OCI-M2 (cell line): Measurements from ENCODE around the gene KLC1.

Experiments
- DNase-seq: peaks from one replicate; lab custom pipeline; 2025; ENCODE audit not compliant: unreplicated experiment; lab: John Stamatoyannopoulos, UW

KLC1 gene

DNA sequence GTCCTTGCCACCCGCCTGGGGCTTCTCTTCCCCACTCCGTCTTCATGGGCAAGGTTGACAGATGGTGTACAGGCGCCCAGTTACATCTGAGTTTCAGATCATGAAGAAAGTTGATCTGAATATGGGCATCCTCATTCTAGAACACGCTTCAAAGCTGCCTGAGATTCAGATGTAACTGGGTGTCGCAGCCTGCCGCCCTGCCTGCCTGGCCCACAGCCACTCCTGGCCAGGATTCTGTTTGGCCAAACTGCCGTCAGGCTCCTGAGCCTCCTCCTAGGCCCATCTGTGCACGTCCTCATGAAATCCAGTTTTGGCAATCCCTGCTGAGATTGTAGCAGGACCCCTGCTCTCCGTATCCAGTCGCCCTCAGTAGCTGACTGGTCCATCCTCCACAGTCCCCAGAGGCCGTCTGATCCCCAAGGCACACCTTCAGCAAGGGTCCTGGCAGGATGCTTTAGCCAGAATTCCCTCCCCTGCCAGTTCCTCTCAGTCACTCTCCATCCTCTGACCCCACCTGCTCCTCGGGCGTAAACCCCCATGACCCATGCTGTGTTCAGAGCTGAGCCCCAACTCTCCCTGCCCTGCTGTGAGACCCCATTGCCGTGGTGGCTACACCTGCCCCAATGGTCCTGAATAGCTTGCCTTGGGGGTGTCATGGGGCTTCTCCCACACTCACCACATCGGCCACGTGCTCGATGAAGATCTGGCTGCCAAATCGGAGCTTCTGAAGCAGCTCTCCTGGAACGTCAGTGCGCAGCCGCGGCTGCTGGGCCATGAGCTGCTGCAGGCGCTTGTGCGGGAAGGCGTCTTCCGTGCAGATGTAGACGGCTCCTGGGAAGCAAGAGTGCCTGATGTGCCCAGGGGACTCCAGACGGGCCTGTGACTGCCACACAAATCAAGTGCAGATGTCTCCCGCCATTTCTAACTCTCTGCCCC, 73.8 kb downstream of the KLC1 start:
- no peak for DNase-seq

- DNase-seq = no peak
Observed at GRCh38 chr14:103703433-103704385, 74.7 kb downstream of the KLC1 start.

GRCh38 chr14:103704708-103705107, 75.7 kb downstream of the KLC1 start:
- DNase-seq = no peak

DNA sequence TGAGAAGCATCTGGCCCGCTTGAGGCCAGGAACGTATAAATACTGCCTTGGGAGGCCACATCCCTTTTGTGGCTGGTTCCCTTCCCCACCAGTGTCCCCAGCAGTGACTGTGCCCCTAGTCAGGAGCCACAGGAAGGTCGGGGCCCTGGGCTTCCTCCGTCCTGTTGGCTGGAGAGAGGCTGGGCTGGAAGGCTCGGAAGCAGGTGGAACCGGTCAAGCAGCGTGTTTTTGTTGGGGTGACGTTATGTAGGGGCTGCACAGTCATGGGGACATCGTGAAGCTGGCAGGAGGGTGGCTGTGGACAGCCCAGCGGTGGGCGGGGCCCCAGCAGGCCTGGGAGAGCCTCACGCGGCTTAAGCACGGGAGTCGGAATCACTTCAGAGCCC, 76.1 kb downstream of the KLC1 start:
- DNase-seq = no peak

- no peak for DNase-seq
Observed at GRCh38 chr14:103705504-103706284, 76.7 kb downstream of the KLC1 start.

DNA sequence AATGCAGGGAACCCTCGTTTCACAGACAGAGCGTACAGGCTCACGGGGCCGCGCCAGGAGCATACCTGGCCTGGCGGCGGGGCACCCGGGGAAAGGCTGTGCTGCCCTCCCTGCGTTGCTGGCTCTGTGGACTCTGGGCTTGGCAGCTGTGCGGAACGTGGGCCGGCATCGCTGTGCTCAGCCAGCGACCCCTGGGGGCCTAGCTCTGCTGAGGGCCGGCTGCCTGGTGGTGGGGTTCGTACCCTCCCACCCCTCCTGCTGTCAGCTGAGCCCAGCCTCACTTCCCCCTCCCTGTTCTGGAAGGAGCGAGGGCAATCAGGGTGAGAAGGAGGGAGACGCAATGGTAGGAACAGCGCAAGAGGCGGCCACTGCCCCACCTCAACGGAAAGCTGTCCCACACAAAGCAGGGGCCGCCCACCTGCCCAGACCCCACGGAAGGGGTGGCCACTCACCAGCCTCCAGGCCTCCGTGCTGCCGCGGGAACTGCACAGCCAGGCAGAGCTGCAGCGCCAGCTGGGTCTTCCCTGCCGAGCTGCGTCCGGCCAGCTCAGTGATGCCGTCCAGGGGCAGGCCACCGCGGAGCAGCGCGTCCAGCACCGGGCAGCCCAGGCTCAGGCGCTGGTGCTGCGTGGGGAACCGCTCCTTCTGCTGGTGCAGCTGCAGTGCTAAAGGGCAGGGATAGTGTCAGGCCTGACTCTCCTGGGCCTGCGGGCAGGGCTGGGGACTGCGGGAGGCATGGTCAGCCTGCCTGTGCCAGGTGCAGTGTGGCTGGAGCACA, 77.7 kb downstream of the KLC1 start:
- DNase-seq = no peak

DNA sequence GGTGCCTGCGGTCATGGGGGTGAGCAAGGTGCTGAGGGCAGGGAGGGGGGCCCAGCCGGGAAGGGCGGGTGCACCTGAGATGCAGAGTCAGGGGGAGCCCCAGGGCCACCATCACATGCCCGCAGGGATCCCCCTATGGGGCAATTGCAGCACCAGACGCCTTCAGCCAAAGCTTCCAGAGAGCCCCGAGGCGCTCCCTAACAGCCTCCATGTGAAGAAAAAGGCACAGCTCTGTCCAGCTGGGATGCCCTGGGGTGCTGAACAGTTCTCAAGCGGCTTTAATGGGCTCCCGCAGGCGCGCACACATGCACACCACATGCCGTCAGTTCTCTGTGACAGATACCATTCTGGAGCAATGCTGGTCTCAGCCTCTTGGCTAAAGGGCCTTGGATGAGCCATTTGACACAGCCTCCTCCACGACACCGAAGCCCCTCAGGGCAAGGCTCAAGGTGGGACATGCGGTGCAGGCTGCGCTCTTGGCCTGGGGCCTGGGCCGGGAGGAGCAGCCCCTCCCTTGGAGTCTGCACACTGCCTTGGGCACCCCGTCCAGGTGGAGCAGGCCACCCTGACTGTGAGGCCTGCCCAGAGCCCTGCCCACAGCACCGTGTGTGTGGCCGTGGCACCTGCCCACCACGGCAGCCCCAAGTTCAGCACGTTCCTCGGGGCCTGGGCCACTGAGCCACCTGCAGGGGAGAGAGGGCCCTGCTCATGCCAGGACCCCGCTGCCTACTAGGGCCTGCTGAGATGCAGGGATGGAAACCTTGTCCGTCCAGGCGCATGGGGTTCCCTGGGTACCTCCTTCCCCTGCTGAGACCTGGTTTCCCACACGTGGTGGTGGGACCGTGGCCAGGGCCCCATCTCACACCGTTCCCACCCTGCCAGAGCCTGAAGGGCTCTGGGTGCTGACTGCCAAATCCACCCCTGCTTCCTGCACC, 78.6 kb downstream of the KLC1 start:
- DNase-seq = no peak

DNA sequence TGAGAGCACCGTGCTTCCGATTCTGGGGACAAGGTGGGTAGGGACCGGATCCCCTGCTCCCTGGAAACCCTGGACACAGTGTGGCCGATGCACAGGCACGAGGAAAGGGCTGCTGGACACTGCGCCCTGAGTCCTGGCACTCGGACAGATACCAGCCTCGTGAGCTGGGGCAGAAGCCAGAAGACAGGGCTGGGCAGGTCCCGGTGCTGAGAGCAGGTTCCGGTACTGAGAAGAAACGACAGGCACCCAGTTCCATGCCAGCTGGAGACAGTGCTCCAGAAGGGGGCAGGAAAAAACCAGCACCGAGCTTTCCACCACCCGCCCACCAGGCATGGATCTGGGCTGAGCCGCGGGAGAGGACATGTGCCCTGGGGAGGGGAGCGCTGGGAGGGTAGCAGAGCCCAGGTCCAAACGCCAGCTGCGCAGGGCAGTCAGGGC, 79.8 kb downstream of the KLC1 start:
- no peak for DNase-seq

- no peak for DNase-seq
Observed at GRCh38 chr14:103709814-103710213, 80.8 kb downstream of the KLC1 start.

DNA sequence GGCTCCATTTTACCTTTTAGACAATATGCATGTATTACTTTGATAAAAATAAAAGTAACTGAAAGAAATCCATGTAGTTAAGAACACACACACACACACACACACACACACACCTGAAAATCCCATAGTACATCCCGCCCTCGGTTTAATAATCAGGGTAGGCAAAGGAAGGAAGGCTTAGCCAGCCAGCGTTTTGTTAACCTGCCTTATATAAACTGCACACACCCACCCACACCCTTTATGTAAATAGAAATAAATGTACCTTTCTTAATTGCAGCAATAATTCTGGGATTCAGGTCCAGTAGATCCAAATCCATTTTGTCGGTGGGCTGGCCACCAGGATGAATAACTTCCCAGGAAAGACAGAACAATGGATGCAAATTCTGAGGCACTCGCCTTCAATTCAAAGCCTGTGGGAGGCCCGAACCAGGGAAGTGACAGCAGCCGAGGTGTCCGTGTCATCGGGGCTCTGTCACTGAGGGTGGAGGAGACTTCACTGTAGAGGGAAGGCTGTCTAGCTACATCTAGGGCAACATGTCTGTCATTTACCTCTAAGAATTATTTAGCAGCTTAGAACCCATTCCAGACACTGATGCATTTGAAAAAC, 81.9 kb downstream of the KLC1 start:
- no peak for DNase-seq

- no peak for DNase-seq
Observed at GRCh38 chr14:103711516-103712431, 82.8 kb downstream of the KLC1 start.

DNA sequence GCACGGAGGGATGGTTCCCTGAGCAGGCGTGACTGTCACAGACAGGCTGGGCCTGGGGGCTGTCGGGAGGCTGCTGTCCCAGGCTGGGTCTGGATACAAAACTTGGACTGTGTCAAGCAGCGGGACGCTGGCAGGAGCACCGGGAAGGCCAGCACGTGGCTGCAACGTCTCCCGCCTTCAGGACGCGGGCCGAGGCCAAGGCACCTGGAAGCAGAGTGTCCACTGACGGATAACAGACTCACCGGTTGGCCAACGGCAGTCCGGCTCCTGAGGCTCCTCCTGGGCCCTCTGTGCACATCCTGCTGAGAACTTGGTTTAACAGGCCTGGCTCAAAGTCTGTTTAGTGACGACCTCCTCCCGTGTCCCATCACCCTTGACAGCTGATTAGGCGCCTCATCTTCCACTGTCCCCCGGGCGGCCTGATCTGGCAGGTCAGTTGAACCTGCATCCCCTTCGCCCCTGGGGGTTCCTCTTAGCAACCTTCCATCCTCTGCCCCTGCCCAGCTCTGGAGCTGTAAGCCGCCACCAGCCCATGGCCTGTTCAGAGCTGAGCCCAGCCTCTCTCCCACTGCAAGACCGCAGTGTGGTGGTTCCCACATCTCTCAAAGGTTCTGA, 83.7 kb downstream of the KLC1 start:
- DNase-seq = no peak

DNA sequence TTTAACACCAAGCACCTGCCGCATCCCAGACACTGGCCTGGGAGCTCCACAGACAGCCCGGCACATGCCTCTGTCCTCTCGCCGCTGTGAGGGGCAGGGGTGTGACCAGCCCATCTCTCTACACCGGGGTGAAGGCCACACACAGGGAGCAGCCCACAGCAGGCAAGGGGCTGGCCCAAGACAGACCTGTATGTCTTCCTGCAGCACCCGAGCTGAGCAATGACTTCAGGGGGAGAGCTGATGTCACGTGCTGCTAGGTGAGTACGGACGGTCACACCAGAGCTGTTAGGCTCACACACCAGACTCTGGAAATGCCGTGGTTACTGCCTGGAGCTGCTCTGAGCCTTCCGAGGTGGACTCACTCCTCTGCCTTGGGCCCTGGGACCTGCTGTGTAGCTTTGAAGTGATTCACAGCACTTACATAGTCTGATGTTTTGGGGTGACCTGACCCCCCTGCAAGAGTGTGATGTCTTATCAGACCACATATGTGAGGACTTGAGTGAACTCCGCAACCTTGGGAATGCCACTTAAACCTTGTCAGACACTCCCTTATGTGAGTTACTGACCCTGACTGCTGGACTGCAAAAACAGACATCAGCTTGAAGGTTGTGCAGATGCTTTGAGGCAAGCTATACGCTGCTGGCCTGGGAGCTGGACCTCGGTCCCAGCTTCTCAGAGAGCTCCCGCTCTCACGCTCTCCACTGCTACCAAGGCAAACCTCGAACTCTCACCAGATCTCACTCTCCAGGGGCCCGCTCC, 84.5 kb downstream of the KLC1 start:
- no peak for DNase-seq

- no peak for DNase-seq
Observed at GRCh38 chr14:103714063-103714724, 85.2 kb downstream of the KLC1 start.

- peak; percentile 98 for DNase-seq
Observed at GRCh38 chr14:103715052-103716000, 86.3 kb downstream of the KLC1 start, which contains the start of the genes XRCC3 and ZFYVE21. Gene XRCC3, minus strand, starts transcription at chr14:103715451. Its CDS starts 4,364 bp downstream, at chr14:103711087. Gene ZFYVE21, plus strand, starts transcription at chr14:103715810. Its CDS starts 32 bp downstream, at chr14:103715842.
